K562 (cell line): Measurements from ENCODE around the gene KCTD15. TPM values are rescaled to one million over a fixed set of nuclear protein-coding genes. Genes with fewer than 3 reads are reported as not detected.

ENCODE experiments used
- ATAC-seq: fragments of 200-7000 bp; cut with Tn5 transposase; 3 replicates; pipeline ENCODE4 v1.9.1; 2020; ENCODE audit warnings: moderate library complexity
- BruUV-seq: library from RNA; stranded (reverse); fragments of 400-500 nt; replicated peaks from 2 replicates; lab custom pipeline; 2021; lab: Mats Ljungman, UMichigan
- CTCF ChIA-PET: fragments of 300-600 bp; formaldehyde crosslinking; extraction: SDS; loops from one replicate; lab custom pipeline; 2021; ENCODE audit warnings: low intra/inter-chr PET ratio; lab: Yijun Ruan, JAX
- POLR2A ChIA-PET: fragments of 300-600, 350-650 bp; sonication (Branson Sonifier 250); formaldehyde crosslinking; extraction: SDS; loops from one replicate; lab custom pipeline; 2021; ENCODE audit warnings: antibody characterized with exemption, inconsistent platforms; lab: Yijun Ruan, JAX
- DNase-seq, 4 experiments: peaks; one replicate each; pipeline versions ENCODE4 v3.0.0 to v3.0.0-alpha.2; 2011 to 2018; ENCODE audit warnings: low spot score in 3 of 4, mixed read lengths in 3 of 4; ENCODE audit errors: extremely low read depth in 1 of 4
- FAIRE-seq: peaks from 2 replicates; lab custom pipeline; 2011; peaks lifted over from hg19 to GRCh38; lab: Jason Lieb, UNC
- H2AFZ ChIP-seq: 2 replicates; pipeline ENCODE4 v1.6.0; 2011; ENCODE audit warnings: low read depth, low read length, control low read depth, inconsistent platforms
- H3K27ac ChIP-seq: fragments of 200-600 bp; 3 replicates; pipeline ENCODE4 v1.8.0; 2011; ENCODE audit warnings: low read depth, mild to moderate bottlenecking, control low read depth, inconsistent platforms, low read length, moderate library complexity, mixed read lengths; ENCODE audit errors: extremely low read depth
- H3K27me3 ChIP-seq, 2 experiments: fragments of 300-600 bp in 1 of 2; 2 replicates in 1 of 2; 3 replicates in 1 of 2; pipeline versions ENCODE4 v1.6.0 to v1.8.0; 2011; ENCODE audit warnings: inconsistent platforms in 2 of 2, low read length in 2 of 2, mild to moderate bottlenecking in 1 of 2, mixed read lengths in 1 of 2, moderate library complexity in 1 of 2; ENCODE audit not compliant: control insufficient read depth in 2 of 2, insufficient read depth in 2 of 2
- H3K36me3 ChIP-seq: fragments of 300-600 bp; 3 replicates; pipeline ENCODE4 v1.8.0; 2011; ENCODE audit warnings: mild to moderate bottlenecking, low read length, inconsistent platforms; ENCODE audit not compliant: control insufficient read depth, insufficient read depth
- H3K4me1 ChIP-seq, 2 experiments: fragments of 200-600 bp in 1 of 2; replicated peaks in 1 of 2; 2 replicates in 1 of 2; 3 replicates in 1 of 2; pipeline versions ENCODE4 v1.5.1 to v1.8.0; 2011; ENCODE audit warnings: inconsistent platforms in 2 of 2, low read length in 2 of 2, mild to moderate bottlenecking in 1 of 2, mixed read lengths in 1 of 2, moderate library complexity in 1 of 2; ENCODE audit not compliant: control insufficient read depth in 2 of 2, insufficient read depth in 2 of 2
- H3K4me2 ChIP-seq: 2 replicates; pipeline ENCODE4 v1.6.1; 2011; ENCODE audit warnings: low read length, control low read depth, inconsistent platforms, mixed read lengths; ENCODE audit not compliant: insufficient read depth
- H3K4me3 ChIP-seq: fragments of 200-600 bp; sonication (generic), shearing (Covaris generic); 2 replicates; pipeline ENCODE4 v1.5.1; 2016; ENCODE audit warnings: control low read depth, inconsistent platforms
- H3K79me2 ChIP-seq: fragments of 200-600 bp; 3 replicates; pipeline ENCODE4 v1.8.0; 2011; ENCODE audit warnings: low read length, inconsistent platforms; ENCODE audit not compliant: control insufficient read depth, insufficient read depth
- H3K9ac ChIP-seq, 2 experiments: 2 replicates each; pipeline versions ENCODE4 v1.6.0 to v1.6.1; 2011; ENCODE audit warnings: low read depth in 2 of 2, low read length in 2 of 2, control low read depth in 1 of 2, inconsistent platforms in 1 of 2, mild to moderate bottlenecking in 1 of 2, mixed read lengths in 1 of 2; ENCODE audit not compliant: insufficient read depth in 1 of 2
- H3K9me1 ChIP-seq: one replicate; pipeline ENCODE4 v1.6.0; 2011; ENCODE audit warnings: inconsistent platforms, mild to moderate bottlenecking, low read length, moderate library complexity; ENCODE audit not compliant: control insufficient read depth, insufficient read depth
- H3K9me3 ChIP-seq: replicated peaks from 2 replicates; pipeline ENCODE4 v1.5.1; 2011; ENCODE audit warnings: low read depth, low read length, inconsistent platforms; ENCODE audit not compliant: control insufficient read depth, insufficient read depth
- H4K20me1 ChIP-seq: replicated peaks from 2 replicates; pipeline ENCODE4 v1.6.1; 2011; ENCODE audit warnings: low read length, inconsistent platforms, mixed read lengths; ENCODE audit not compliant: control insufficient read depth, insufficient read depth
- FOS ChIP-seq: IDR thresholded peaks from 3 replicates; pipeline ENCODE4 v1.6.1; 2011; ENCODE audit not compliant: insufficient read length; ENCODE audit errors: extremely low read depth
- HSF4 ChIP-seq: fragments of 250-450 bp; sonication (Bioruptor Pico); IDR thresholded peaks from 2 replicates; pipeline ENCODE4 v2.1.2; 2022; ENCODE audit warnings: mild to moderate bottlenecking, moderate library complexity, borderline replicate concordance
- ID3 ChIP-seq, 2 experiments: fragments of 250-450 bp in 1 of 2; fragments of 450-650 bp in 1 of 2; sonication (Bioruptor Pico) in 1 of 2; IDR thresholded peaks; 2 replicates each; pipeline versions ENCODE4 v1.6.1 to v1.8.0; 2016 to 2021; ENCODE audit warnings: mild to moderate bottlenecking in 2 of 2, moderate library complexity in 2 of 2, missing compliant biosample characterization in 1 of 2, missing genetic modification characterization in 1 of 2
- NR1H2 ChIP-seq: sonication (generic); formaldehyde crosslinking; IDR thresholded peaks from 2 replicates; pipeline ENCODE4 v1.4.0; 2020; ENCODE audit warnings: mild to moderate bottlenecking, missing genetic modification reagents
- TBP ChIP-seq: optimal IDR thresholded peaks from 2 replicates; pipeline ENCODE3; 2011; ENCODE audit warnings: low read depth, low read length, improper control_type of control experiment
- ZNF316 ChIP-seq: fragments of 450-650 bp; IDR thresholded peaks from 2 replicates; pipeline ENCODE4 v1.6.1; 2016
- WGBS: fragments of 100-300 bp; shearing (Covaris generic); methylation state at CpG from one replicate; pipeline ENCODE4 v1.1.6; 2016; ENCODE audit warnings: low coverage, mixed read lengths; ENCODE audit not compliant: insufficient coverage; ENCODE audit errors: missing lambda C conversion rate; 5-methylcytosine and 5-hydroxymethylcytosine counted together
- in situ Hi-C: fragments of 300-500 bp; cut with MboI; formaldehyde crosslinking; loops from 4 replicates; pipeline ENCODE4 v1.15.0; 2018; ENCODE audit warnings: inconsistent platforms, mixed read lengths
- intact Hi-C: fragments of 100-400 bp; cut with micrococcal nuclease; formaldehyde crosslinking; loops from 2 replicates; pipeline ENCODE4 v1.14.2; 2022
- polyA plus RNA-seq, 8 experiments: library from polyadenylated mRNA; depleted of rRNA in 4 of 8; stranded (reverse) in 5 of 8; unstranded in 3 of 8; fragments of >200 nt; fragmentation: Nextera tagmentation in 2 of 8; fragmentation: Illumina TruSeq in 1 of 8; extraction: Ambion mirVana in 2 of 8; extraction: Trizol in 1 of 8; gene quantifications; 2 replicates each; pipeline versions ENCODE4 v1.2.1 to v1.2.3, GENCODE V29; 2011 to 2014; ENCODE audit warnings: inconsistent platforms in 1 of 8, missing spikeins in 1 of 8
- total RNA-seq, 7 experiments: library from RNA; depleted of rRNA in 6 of 7; stranded (reverse); fragments of >200 nt in 6 of 7; fragmentation: Illumina TruSeq in 2 of 7; extraction: Trizol in 2 of 7; gene quantifications; 2 replicates each; pipeline versions ENCODE4 v1.2.1 to v1.2.3, GENCODE V29; 2011 to 2021; ENCODE audit warnings: low replicate concordance in 1 of 7

KCTD15 gene
- total and polyA plus RNA-seq, 9 of the 15 experiments (the other 6 are each of a cell fraction or from before 2014, with no cell fraction given): 1.7 to 49.0 (median 11.8) TPM

- Histone ChIP-seq H3K27ac (no peak overlapping the region), H3K4me2 (no peak overlapping the region)
- no TSS peak for BruUV-seq
These were observed 8.6 kb downstream of the KCTD15 start for GRCh38 chr19:33805313-33805712.

More at GRCh38 chr19:33805313-33805712, 8.6 kb downstream of the KCTD15 start:
- Histone ChIP-seq H4K20me1 (no peaks in the 10 kb centered on the region), H2AFZ (no peak overlapping the region), H3K27me3 (no peaks in the 10 kb centered on the region), H3K9ac (no peak overlapping the region), H3K36me3 (peaks cover 79% of the 10 kb centered on the region; the same call in 2 of the 3 replicates), H3K4me1 (peaks cover 0 to 4% of the 10 kb centered on the region in 2 experiments; a peak in 1 of 5 replicates), H3K9me3 (no peaks in the 10 kb centered on the region), H3K4me3 (no peak overlapping the region), H3K9me1 (no peaks in the 10 kb centered on the region), H3K79me2 (no peaks in the 10 kb centered on the region; the same call in 2 of the 3 replicates)
- CTCF ChIA-PET: no interaction called here
- in situ Hi-C loops: no loop called here
- FAIRE-seq (no peak), DNase-seq (no peak), ATAC-seq (no peak)
- TF ChIP-seq HSF4 (no peak), TBP (no peak), NR1H2 (CRISPR knock-in tag) (no peak), FOS (no peak), ZNF316 (no peak), ID3 (CRISPR knock-in tag; IDR thresholded peaks at IDR 0.05) (no peak), ID3 (tag; IDR thresholded peaks at IDR 0.05) (no peak)
- POLR2A ChIA-PET: interaction anchor here (0.6 to 0.8 kb wide), 2 partner anchors 8 to 665 kb away, joined by 3 to 5 read pairs; partner anchors contain the start of gene KCTD15
- intact Hi-C loops: no loop called here
- WGBS: 90% methylated on average over 3 of the region's 3 CpGs
